GM19240 (cell line): Measurements from ENCODE around the gene A4GALT.
"Not testable (repeated sequence)": the region's sequence is repeated elsewhere in the genome, so short reads cannot be mapped to it uniquely, and the experiment has no call there.

Source experiments
- DNase-seq: peaks from one replicate; pipeline ENCODE4 v3.0.0; 2011; ENCODE audit warnings: low spot score; ENCODE audit not compliant: insufficient read length

A4GALT gene

GRCh38 chr22:42720263-42721044 lies at the start of gene A4GALT:
Gene A4GALT, minus strand, starts transcription at chr22:42720870. Its CDS starts 26,919 bp downstream, at chr22:42693951.
- DNase-seq: no peak

GRCh38 chr22:42770448-42770726 lies 49.7 kb upstream of the A4GALT start:
- no peak for DNase-seq

GRCh38 chr22:42769574-42770447 lies 49.1 kb upstream of the A4GALT start:
- peak; percentile 63 for DNase-seq

GRCh38 chr22:42769238-42769573 lies 48.5 kb upstream of the A4GALT start:
- DNase-seq: no peak

GRCh38 chr22:42768385-42769035 lies 47.8 kb upstream of the A4GALT start:
- no peak for DNase-seq

- no peak for DNase-seq
Observed at GRCh38 chr22:42766860-42767259, 46.2 kb upstream of the A4GALT start.

GRCh38 chr22:42764895-42765363 lies 44.3 kb upstream of the A4GALT start:
- DNase-seq: no peak

- no peak for DNase-seq
Observed at GRCh38 chr22:42763965-42764480, 43.4 kb upstream of the A4GALT start.

GRCh38 chr22:42760806-42761565 lies 40.3 kb upstream of the A4GALT start:
- no peak for DNase-seq

- DNase-seq: no peak
Observed at GRCh38 chr22:42758931-42759629, 38.4 kb upstream of the A4GALT start.

GRCh38 chr22:42755553-42755952 lies 34.9 kb upstream of the A4GALT start:
- DNase-seq: not testable (repeated sequence)

- not testable (repeated sequence) for DNase-seq
Observed at GRCh38 chr22:42755121-42755520, 34.5 kb upstream of the A4GALT start.

GRCh38 chr22:42754658-42755057 lies 34.0 kb upstream of the A4GALT start:
- DNase-seq: no peak

GRCh38 chr22:42752912-42753311 lies 32.2 kb upstream of the A4GALT start:
- DNase-seq: no peak

- DNase-seq: no peak
Observed at GRCh38 chr22:42752230-42752746, 31.6 kb upstream of the A4GALT start.

- DNase-seq: not testable (repeated sequence)
Observed at GRCh38 chr22:42750421-42750820, 29.8 kb upstream of the A4GALT start.

- DNase-seq: no peak
Observed at GRCh38 chr22:42747701-42748513, 27.2 kb upstream of the A4GALT start.

GRCh38 chr22:42745118-42745517 lies 24.4 kb upstream of the A4GALT start:
- DNase-seq: no peak

GRCh38 chr22:42743501-42743991 lies 22.9 kb upstream of the A4GALT start:
- no peak for DNase-seq
